Measurements from ENCODE around the gene CNGB1.
"Not testable (repeated sequence)": the region's sequence is repeated elsewhere in the genome, so short reads cannot be mapped to it uniquely, and the experiment has no call there.

CNGB1 gene

DNA sequence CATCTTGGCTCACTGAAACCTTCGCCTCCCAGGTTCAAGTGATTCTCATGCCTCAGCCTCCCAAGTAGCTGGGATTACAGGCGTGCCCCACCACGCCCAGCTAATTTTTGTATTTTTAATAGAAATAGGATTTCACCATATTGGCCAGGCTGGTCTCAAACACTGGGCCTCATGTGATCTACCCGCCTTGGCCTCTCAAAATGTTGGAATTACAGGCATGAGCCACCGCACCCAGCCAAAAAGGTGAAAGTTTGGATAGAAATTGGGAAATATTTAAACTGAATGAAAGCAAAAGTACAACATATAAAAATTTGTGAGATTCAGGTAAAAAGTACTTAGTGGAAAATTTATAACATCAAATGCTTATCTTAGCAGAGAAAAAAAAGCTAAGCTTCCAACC lies 115.7 kb downstream of the CNGB1 start:
- intact Hi-C loops (cut with DNase I), result no loop called here
- DNase-seq, result no peak

DNA sequence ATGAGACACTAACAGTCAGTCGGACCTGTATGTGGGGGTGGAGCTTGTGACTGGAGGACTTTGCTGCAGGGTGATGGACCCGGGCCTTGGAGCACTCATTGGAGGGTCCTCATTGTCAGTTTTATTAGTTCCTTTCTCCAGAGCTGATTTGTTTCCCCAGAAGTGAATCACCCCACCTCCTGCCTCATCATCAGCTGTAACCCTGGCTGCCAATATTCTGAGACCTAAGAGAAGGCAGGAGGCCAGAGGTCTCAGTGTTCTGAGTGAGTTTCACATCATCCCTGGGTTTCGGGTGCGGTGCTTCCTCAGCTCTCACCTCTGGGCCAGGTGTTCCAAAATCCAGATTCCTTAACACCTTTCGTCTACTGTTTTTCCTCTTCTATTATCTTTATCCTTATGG lies 118.7 kb downstream of the CNGB1 start:
- intact Hi-C loops (cut with DNase I), result no loop called here
- DNase-seq, result no peak

DNA sequence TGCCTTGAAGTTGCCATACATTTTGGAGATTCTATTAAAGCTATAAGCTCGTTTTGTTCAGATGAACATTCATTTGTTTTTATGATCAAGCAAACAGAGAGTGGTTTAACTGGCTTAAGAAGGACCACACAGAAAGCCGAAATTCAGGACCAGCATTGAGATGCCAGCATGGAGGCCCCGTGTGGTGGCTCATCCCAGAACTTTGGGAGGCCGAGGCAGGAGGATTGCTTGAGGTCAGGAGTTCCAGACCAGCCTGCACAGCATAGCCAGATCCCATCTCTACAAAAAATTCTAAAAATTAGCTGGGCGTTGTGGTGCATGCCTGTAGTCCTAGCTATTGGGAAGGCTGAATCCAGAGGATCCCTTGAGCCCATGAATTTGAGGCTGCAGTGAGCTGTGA lies 122.7 kb downstream of the CNGB1 start:
- intact Hi-C loops (cut with DNase I), result no loop called here
- DNase-seq, result no peak

DNA sequence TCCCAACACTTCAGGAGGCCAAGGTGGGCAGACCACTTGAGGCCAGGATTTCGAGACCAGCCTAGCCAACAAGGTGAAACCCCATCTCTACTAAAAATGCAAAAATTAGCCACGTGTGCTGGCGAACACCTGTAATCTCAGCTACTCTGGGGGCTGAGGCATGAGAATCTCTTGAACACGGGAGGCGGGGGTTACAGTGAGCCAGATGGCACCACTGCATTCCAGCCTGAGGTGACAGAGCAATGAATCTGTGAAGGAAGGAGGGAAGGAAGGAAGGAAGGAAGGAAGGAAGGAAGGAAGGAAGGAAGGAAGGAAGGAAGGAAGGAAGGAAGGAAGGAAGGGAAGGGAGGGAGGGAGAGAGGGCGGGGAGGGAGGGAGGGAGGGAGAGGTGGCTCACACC lies 124.0 kb downstream of the CNGB1 start:
- DNase-seq; intact Hi-C loops (cut with DNase I): not testable (repeated sequence)

DNA sequence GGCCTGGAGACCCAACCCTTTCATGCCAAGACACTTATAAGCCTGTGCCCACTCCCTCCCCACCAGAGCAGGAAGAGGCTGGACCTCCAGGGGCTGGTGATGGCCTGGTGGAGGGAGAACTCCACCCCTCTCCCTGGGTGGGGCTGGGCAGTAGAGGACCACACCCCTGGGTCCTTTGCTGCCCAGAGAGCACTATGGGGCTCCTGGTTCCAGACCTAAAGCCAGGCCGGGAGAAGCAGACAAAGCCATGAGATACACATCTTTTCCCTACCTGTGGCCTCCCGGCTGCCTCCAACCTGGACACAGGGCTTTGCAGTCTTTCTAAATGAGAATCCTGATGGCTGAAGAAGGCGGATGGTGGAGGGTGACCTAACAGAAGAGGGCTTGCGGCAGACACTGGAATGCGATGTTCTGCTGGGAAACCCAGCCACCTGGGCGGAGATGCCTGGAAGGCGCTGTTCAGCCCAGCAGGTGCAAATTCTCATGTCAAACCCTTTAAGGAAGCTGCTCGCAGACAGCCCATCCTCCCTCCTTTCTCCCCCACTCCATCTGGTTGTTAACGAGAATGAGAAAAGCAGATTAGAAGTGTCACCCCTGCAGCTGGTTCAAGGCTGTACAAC lies 124.7 kb downstream of the CNGB1 start:
- intact Hi-C loops (cut with DNase I), result no loop called here
- no peak for DNase-seq

DNA sequence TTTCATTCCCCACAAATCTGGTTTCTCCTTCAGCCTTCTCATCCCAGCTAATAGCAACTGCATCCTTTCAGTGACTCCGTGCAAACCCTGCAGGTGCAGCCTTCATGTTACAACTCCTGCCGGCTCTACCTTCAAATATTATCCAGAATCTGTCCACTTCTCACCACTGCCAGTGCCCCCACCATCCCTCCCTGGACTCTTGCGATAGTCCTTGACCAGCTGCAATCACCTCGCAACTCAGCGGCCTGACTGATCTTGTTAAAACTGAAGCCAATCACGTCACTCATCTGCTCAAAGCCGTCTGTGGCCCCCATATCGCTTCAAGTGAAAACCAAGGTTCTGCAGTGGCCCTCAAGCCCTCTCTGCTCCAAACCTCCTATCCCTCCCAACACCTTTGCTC lies 125.8 kb downstream of the CNGB1 start:
- intact Hi-C loops (cut with DNase I), result no loop called here
- DNase-seq, result no peak

DNA sequence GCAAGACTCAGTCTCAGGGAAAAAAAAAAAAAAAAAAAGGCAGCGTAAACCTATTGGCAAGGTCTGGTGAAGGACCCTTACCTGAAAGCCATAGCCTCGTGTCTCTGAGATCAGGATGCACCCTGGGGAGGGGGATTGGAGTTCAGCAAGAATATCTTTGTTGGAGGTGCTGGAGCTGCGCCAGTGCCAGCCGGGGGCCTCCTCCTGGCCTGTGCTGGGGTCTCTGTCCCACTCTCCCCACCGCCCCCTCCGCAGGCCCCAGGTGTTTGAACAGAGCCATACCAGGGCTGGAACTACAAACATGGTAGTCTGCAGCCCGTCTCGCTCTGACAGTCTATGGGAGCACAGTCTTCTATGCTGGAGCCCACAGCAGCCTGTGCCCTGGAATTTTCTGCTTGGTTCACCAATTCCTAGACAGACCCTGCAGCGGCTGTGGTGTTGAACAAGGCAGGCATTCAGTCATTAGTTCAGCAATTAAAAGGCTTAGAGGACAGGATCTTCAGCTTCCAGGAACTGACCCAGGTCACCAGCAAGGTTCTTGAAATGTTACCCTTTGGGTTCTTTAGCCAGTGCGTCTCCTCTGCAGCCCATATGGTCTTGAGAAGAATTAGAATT lies 126.4 kb downstream of the CNGB1 start:
- no peak for DNase-seq
- intact Hi-C loops (cut with DNase I), result no loop called here

DNA sequence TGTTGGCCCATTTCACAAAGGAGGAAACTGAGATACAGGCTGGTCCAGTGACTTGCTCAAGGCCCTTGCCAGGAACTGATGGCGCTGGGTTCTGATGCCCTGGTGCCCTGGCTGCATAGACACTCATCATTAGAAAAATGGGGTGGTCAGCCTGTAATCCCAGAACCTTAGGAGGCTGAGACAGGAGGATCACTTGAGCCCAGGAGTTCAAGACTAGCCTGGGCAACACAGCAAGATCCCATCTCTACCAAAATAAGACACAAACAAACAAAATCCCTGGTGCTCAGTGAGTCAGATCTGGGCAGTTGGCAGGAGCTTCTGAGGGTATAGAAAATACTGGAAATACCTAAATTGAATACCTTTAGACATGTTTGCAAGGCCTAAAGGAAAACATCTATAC lies 127.5 kb downstream of the CNGB1 start:
- no peak for DNase-seq
- intact Hi-C loops (cut with DNase I), result no loop called here

DNA sequence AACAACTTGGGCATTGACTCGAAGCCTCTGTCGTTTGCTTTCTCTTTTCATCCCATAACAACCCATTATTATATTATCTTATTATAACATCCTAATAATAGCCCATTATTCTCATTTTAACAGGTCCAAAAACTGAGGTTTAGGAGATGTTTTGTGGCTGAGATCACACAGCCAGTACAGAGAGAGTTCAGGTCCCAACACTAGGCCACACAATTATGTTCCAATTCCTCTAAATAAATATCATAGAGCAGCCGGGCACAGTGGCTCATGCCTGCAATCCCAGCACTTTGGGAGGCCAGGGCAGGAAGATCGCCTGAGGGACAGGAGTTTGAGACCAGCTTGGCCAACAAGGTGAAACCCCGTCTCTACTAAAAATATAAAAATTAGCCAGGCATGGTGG lies 128.3 kb downstream of the CNGB1 start:
- intact Hi-C loops (cut with DNase I), result no loop called here
- no peak for DNase-seq

DNA sequence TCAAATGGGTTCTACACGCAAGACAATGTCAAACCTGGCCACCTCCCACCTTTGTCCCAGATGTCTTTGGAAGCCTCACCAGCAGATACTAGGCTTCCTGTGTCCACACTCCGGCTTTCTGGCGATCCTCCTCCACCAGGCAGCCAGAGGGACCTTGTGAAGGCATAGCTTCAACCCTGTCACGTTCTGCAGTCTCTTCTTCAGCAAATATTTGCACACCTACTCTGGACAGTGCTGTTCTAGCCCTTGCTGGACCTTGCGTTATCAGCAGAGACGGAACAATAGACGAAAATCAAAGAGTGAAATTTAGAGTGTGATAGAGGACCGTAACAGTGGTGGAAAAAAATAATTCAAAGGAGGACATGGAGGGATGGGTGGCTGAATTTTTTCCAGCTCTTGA lies 130.1 kb downstream of the CNGB1 start:
- intact Hi-C loops (cut with DNase I), result no loop called here

DNA sequence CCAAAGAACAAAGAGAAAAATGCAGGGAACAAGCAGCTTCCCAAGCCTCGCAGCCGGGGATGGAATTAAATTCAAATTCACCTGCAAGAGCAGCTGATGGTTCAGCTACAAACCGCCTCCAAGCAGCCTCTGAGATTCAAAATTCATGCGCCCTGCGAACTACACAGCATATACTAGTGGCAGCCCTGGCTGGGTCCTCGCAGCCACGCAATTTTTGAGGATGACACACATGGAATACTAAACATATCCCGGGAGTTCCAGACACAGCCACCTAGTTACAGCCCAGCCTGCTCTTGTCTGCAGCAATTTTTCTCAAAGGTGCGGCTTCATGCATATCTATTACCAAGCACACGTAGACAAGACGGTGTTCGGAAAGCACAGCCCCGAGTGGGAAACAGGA lies 132.8 kb downstream of the CNGB1 start:
- peak; percentile 21 to 88 (median 66) for DNase-seq
- intact Hi-C loops (cut with DNase I), result no loop called here

More for the DNA sequence above, 130.1 kb downstream of the CNGB1 start:
- DNase-seq, result no peak

DNA sequence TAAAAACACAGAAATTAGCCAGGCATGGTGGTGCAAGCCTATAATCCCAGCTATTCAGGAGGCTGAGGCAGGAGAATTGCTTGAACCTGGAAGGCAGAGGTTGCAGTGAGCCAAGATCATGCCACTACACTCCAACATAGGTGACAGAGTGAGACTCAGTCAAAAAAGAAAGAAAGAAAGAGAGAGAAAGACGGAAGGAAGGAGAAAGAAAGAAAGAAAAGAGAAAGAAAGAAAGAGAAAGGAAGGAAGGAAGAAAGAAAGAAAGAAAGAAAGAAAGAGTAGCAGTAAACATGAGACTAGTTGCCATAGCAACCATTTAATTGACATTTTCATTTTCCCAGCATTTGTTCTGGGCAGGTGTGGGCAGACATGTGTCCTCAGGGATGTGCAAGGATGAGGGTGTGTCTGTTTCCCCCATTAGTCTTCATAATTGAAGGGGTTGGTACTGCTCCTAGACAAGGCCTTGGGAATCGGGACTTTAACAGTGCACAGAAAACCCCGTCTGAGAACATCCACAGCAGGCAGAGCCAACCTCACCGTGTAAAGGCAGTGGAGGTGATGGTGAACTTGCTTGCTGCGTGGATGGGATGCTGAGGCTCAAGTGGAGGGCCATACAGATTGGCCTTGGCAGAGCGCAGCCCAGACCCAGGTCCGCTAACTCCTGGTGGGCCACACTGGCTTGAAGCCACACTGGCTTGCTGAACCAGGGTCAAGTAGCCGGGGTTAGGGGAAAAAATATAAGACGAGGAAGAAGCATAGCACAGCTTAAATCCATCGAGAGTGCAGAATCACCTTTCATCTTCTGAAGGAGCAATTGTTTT lies 133.4 kb downstream of the CNGB1 start:
- intact Hi-C loops (cut with DNase I), result no loop called here
- peak in 2 of 42 donors; percentile 7 to 18 for DNase-seq

DNA sequence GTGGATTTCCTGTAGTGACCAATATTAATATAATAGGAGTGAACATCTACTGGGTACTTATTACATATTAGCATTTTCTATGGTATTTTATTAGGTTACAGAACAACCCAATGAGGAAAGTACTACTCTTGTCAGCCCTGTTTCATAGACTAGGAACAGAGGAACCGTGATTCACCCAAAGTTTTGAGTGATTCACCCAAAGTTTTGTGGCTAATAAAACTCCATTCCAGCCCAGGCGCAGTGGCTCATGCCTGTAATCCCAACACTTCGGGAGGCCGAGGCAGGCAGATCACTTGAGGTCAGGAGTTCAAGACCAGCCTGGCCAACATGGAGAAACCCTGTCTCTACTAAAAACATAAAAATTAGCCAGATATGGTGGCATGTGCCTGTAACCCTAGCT lies 135.5 kb downstream of the CNGB1 start:
- DNase-seq; intact Hi-C loops (cut with DNase I): not testable (repeated sequence)

DNA sequence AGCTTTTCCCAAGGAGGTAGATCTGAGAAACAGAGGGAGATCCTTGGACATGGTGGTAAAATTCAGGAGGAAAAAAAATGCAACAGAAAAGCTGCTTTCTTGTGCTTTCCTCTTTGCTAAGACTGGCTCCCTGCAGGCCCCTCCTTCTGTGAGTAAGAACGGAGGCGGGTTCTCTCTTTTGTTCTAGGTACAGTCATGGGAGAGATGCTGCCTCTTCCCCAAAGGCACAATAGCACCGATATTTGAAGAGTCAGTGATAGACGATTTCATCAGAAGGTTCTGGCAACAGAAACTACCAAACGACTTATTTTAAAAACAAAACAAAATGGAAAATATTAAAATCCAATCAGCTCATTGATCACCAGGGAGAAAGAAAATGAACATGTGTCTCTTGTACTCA lies 136.0 kb downstream of the CNGB1 start:
- intact Hi-C loops (cut with DNase I), result no loop called here
- DNase-seq, result peak in 35 of 42 donors; percentile 14 to 90 (median 59)

Measured in head of caudate nucleus (tissue), 42 donors.